Left cardiac atrium (tissue), 4 donors: ENCODE results near the gene MUC13. TPM values are rescaled to one million over a fixed set of nuclear protein-coding genes. Genes with fewer than 3 reads are reported as not detected.

ENCODE experiments used
- ATAC-seq, 2 donors: fragments of 200-7000 bp; cut with Tn5 transposase; one replicate each; pipeline ENCODE4 v1.9.1; 2020; ENCODE audit warnings: mild to moderate bottlenecking in 2 of 2, moderate library complexity in 2 of 2
- DNase-seq: peaks from one replicate; pipeline ENCODE4 v3.0.0-alpha.2; 2020
- intact Hi-C, 2 donors: fragments of 100-400 bp; cut with DNase I; formaldehyde crosslinking; loops; one replicate each; pipeline versions ENCODE4 v1.14.1 to v1.15.1; 2022 to 2023
- total RNA-seq, 2 donors: library from RNA; stranded (reverse); fragmentation: NEBNext Ultra II Directional; extraction: Animal tissue kit (Norgen Biotek cat#: 25700); gene quantifications; one replicate each; pipeline ENCODE4 v1.2.1, GENCODE V29; 2021
- donor health status: DM: no; HTN: yes; CAD: no.
- donor health status: DM: no; HTN: yes; CAD: no; lungs with severe emphysema.
- donor health status: DM: yes; HTN: yes; CAD: no.
- donor health status: Dilated cardiomyopathy.

The MUC13 gene
- total RNA-seq, 2 donors from 2014 or later, result not detected

DNA sequence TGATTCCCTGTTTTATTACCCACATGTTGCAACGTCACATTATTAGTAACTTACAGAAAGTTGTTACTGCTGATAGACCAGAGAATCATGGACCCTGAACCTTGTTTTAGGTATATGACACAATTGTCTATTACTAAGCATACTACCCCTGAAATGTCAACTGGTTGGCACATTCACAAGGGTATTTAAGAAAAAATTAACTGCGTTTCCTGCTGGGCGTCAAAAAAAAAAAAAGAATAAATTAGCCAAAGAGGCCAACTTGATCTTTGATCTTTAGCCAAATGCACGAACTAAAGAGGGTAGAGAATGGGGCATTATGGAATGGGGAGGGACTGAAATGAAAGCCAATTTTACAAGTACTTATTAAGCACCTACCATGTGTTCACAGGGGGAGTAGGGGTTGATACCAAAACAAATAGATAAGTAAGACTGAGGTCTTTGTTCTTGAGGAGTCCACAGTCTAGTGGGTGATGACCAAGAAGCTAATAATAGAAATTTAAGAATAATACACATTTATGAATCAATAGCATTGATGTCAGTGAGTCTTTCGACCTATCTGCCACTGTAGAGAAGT is 17.8 kb upstream of the MUC13 start:
- ATAC-seq, result no peak
- intact Hi-C loops, result no loop called here
- DNase-seq, result no peak

DNA sequence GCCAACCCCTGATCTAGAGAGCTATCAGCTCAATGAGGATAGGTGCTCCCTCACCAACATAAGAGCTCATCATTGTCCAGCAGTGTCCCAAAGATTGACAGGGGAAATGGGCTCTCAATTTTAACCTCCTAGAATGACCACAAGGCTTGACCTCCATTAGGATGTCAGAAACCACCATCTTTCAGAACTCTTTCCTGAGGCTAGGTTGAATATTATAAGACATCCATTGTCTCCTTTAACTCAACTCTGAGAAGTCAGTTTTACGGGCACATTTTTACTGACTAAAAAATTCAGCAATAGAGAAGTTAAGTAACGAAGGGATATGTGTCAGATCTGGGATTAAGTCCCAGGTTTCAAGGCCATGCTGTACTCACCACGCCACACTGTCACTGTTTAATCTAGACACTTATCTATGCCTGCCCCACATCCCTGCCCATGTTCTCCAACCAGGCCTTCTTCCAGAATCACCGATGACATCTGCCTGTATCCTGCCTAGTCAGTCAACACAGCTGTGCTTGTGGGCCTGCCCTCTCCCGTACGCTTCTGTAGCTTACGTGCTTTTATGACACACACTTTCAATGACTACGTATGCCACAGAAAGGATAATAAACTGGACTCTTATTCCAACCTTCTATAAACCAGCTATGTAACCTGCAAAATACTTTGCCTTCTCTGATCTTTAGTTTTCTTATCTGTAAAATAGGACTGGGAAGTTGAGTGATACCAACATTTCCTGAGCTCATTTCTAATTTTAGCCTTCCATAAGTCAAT is 17.1 kb upstream of the MUC13 start:
- ATAC-seq (peak in 1 of 2 donors; percentile 27), DNase-seq (no peak)
- intact Hi-C loops, result no loop called here

DNA sequence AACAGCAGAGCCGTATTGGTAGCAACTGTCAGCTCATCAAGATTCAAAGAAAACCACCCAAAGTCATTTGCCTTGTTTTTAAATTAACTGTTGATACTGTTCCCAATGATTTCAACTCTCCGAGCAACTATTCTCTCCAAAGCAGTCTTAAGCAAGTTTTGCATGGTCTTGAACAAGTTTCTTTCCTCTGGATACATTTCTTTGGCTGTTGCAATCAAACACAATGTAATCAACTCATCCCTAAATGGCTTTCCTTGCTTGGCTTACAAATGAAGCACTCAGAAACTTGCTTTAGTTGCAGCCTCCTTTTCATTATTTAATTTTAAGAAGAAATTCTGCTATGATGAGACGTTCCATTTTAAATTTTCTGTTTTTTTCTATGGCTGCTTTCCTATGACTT is 15.5 kb upstream of the MUC13 start:
- ATAC-seq (no peak), DNase-seq (no peak)
- intact Hi-C loops, result no loop called here

DNA sequence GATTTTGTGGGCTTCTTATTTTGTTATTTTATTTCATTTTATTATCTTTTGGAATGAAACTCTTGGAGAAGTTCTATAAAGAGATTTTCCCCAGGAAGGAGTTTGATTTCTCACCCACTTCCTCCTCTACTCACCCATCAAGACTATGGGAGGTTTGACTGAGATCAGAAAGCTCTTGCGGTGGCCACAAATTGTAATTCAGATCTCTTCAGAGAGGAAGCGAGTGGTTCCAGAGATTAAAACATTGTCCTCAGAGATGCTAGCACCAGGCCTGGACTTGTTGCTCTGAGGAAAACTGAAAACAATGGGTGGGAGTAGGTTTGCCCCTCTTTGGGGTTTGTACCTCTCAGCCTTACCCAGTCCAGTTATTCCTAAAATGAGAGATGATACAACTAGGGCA is 8.1 kb upstream of the MUC13 start:
- intact Hi-C loops, result no loop called here
- ATAC-seq, result no peak
- DNase-seq, result no peak

DNA sequence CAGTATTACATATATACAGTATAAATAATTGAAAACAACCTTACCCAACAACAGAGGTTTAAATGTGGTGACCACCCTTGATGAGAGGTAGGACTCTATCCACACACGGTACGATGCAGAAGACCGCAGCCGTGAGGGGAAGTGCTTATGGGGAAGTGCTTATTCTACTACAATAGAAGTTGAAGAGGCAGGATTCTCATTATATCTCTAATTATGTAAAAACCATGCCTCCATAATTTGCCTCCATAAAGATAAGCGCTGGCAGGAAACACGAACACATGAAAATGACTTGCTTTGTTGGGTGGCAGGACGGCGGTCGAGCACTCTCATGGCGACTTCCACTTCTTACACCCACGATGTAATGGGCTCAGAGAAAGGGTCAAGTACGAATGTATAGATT is 7.2 kb upstream of the MUC13 start:
- DNase-seq, result no peak
- intact Hi-C loops, result no loop called here
- ATAC-seq, result no peak

DNA sequence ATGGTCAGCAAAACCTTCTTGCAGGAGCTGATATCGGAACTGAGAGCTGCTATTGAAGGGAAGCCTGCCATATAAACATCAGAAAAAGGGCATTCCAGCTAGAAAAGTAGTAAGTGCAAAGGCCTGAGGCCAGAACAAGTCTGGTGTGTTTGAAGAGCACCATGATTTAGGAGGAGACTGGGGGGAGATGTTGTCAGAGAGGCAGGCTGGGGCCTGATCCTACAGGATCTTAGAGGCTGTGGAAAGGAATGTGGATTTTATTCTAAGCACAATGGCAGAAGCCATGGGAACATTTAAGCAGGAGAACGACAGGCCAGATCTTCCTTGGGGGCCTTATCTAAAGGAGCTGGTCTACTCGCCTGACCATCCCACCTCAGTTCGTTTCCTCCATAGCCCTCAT is 5.1 kb upstream of the MUC13 start:
- no peak for DNase-seq
- ATAC-seq, result no peak
- intact Hi-C loops, result no loop called here

DNA sequence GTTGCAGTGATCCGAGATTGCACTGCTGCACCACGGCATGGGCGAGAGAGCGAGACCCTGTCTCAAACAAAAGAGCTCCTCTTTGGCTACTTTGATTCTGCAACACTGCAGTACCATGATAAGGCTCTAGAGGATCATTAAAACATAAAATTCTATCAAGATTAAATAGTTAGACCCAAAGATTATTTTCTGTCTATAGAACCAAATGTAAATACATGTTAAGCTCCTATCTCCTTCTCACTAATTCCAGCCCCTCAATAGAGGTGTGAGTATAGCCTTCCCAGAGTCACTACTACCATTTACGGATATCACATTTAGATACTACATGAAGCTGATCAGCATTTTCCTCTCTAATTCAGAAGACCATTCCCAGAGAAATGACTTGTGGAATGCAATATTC is 4.3 kb upstream of the MUC13 start:
- DNase-seq, result no peak
- intact Hi-C loops, result no loop called here
- no peak for ATAC-seq

DNA sequence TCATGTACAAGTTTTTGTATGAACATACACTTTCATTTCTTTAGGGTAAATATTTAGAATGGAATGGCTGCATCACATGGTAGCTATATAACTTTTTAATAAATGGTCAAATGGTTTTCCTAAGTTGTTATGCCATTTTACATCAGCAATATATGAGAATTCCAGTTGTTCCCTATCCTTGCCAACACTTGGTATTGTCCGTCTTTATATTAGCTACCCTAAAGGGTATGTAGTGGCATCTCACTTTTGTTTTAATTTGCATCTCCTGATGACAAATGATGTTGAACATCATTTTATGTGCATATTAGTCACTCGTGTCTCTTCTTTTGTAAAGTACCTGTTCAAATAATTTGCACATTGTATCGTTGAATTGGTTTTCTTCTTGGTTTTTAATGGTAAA is 2.5 kb upstream of the MUC13 start:
- DNase-seq, result no peak
- ATAC-seq, result no peak
- intact Hi-C loops, result no loop called here

DNA sequence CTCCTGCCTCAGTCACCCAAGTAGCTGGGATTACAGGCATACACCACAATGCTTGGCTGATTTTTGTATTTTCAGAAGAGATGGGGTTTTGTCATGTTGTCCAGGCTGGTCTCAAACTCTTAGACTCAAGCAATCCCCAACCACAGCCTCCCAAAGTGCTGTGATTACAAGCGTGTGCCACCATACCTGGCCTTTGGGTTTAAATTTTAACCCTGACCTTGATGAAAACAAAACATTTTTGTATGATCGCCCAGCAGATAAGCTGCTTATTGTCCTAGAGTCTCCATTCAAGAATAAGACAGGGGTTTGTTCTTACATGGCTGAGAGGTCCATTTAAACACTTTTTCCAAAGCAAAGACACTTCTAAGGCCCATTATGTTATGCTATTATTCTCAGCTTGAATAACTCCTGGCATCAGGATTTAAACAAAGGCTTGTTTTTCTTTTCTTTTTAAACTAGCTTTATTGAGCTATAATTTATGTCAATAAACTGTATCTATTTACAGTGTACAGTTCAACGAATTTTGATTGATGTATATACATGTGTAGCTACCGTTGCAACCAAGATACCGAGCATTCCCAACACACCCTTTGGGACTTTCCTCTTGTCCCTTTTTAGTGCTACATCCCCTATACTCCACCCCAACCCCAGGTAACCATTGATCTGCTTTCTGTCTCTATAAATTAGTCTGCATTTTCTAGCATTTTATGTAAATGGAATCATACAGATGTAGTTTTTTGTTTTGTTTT is 1.4 kb upstream of the MUC13 start:
- ATAC-seq (no peak), DNase-seq (no peak)
- intact Hi-C loops, result no loop called here

DNA sequence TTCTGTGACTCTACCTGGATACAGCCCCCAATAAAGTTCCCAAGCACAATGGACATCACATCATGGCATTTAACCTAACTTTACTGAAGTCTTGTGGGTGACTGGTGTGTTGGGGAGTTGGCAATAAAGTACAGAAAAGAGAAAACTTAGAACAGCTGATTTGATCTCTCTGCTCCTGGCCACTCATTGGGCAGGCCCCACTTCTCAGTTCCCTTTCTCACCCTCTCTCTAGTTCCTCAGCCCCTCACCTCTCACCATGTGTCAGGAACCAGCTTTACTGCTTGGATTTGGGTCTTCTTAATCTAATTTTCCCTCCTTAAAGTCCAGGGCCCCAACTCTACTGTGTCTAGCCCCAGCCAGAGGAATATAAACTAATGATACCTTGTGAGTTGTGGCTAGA is 713 bp upstream of the MUC13 start:
- DNase-seq (no peak), ATAC-seq (no peak)
- intact Hi-C loops, result no loop called here

DNA sequence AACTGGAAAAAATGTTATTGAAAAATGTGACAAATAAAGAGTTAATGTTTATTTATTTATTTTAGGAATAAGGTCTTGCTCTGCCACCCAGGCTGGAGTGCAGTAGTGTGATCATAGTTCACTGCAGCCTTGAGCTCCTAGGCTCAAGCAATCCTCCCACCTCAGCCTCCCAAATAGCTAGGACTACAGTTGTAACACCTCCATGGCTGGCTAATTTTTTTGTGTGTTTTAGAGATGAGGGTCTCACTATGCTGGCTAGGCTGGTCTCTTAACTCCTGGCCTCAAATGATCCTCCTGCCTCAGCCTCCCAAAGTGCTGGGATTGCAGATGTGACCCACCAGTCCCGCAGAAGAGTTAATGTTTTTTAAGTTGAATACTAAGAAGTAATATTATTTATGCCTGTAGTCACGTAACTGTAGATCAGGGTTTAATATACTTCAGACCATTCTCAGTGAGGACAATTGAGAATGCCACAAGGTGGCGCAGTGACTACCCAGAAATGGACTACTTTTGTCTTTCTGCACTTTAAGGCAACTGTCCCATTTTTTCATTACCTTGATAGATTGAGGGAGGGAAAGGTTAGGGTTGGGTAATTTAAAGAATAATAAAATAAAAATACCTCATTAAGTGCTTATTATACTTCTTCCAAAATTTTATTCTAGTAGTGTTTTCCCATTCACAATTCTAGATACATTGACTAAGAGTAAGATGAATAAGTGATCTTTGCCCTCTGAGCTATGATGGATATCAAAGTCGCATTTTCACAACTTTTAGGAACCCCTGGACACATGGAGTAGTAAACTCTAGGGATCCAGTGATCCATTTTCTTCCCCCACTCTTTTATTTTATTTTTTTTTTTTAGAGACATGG is 6.0 kb downstream of the MUC13 start:
- peak; percentile 77 for DNase-seq
- ATAC-seq, result peak; percentile 70 to 73
- intact Hi-C loops, result loop anchor here in 1 of 2 donors (5.0 kb wide), 2 partner anchors 239 to 509 kb away; no protein-coding TSS in a partner anchor

DNA sequence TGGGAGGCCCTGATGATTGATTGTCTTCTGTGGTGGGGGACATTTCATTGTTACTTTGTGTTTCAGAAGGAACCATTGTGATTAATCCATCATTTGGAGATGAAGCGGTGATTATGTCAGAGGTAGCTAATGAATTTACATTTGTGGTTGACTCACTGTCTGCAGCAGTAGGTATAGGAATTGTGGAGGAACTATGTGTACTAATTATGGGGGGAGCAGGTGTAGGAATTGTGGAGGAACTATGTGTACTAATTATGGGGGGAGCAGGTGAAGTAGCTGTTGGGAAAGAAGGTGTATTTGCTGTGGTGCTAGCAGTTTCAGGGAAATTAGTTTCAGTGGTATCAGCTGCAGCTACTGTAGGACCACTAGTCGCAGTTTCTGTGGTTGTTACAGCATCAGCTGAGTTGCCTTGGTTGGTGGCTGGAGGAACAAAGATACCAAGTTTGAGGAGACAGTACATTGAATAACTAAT is 6.9 kb downstream of the MUC13 start:
- ATAC-seq (no peak), DNase-seq (no peak)
- intact Hi-C loops, result loop anchor here in 1 of 2 donors (5.0 kb wide), 2 partner anchors 240 to 510 kb away; no protein-coding TSS in a partner anchor

DNA sequence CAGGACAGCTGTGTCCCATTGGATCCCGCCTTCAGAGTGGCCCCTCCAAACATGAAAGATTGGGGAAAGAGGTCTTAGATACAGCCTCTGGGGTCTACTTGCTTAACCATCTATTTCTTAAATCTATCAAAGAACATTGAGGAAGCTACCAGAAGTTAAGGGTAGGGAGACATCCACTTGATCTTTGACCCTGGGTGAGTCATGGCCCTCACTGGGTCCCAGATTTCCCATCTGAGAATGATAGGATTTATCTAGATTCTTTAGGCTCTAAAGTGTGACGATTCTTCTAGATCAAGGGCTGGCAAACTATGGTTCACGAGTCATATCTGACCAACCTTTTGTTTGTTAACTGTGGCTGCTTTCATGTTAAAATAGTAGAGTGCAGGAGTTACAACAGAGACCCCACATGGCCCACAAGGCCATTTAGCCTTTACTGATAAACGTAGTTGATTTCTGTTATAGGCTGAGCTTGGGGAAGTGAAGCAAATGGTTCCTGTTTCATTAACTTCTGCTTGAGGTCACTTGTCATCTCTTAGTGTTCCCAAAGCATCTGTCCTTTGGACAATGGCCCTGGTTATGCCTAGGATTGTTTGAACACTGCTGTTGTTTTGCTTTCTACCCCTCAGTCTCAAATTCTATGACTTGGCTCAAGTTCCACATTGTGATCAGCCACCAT is 8.0 kb downstream of the MUC13 start:
- no peak for DNase-seq
- no peak for ATAC-seq
- intact Hi-C loops, result loop anchor here in 1 of 2 donors (5.0 kb wide), 2 partner anchors 241 to 511 kb away; no protein-coding TSS in a partner anchor

DNA sequence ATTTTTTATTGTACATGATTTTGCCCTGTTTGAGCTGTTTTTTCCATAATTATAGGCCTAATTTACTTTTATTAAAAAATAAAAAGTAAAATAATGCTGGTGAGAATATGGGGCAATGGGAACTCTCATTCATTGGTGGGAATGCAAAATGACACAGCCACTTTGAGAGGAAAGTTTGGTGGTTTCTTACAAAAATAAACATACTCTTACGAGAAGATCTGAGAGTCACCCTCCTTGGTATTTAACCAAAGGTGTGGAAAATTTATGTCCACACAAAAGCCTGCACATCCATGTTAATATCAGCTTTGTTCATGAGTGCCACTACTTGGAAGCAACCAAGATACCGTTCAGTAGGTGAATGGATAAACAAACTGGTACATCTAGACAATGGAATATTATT is 9.8 kb downstream of the MUC13 start:
- DNase-seq (no peak), ATAC-seq (no peak)
- intact Hi-C loops, result loop anchor here in 1 of 2 donors (5.0 kb wide), 2 partner anchors 243 to 513 kb away; no protein-coding TSS in a partner anchor

DNA sequence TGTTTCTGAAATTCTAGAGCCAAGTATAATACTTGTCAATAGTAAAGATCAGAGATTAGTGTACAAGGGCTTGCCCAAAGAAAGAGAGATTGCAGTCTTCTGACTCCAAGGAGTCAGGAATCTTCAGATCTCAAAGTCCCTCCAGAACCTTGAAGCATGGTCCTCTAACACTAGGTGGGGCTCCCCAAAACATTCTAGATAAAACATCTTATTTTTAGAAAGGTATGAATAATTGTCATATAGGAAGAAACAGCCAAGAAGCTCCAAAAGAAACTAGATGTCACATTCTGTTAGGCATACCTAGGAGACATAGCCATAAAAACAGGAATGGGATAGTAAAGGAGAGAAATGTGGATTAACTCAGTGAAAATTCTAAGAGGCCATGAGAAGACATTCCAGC is 10.7 kb downstream of the MUC13 start:
- ATAC-seq, result no peak
- no peak for DNase-seq
- intact Hi-C loops, result no loop called here

DNA sequence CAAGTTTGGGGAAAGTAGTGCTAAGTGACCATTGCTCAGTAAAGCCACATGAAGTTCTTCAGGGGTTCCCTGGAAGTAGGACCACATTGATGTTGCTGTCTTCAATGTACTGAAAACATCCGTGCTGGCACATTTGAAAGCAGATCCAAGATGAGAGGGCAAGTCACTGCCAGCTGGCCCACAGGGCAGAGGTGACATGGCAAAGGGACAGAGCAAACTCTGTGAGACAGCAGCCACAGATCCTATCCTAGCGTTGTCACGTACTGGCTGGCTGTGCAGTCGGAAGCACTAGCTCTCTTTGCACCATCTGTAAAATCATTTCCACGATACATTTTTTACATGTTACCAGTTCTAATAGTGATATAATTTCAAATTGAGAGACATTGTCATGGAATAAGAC is 13.8 kb downstream of the MUC13 start:
- intact Hi-C loops, result no loop called here
- ATAC-seq, result peak; percentile 56 to 75
- DNase-seq, result no peak

DNA sequence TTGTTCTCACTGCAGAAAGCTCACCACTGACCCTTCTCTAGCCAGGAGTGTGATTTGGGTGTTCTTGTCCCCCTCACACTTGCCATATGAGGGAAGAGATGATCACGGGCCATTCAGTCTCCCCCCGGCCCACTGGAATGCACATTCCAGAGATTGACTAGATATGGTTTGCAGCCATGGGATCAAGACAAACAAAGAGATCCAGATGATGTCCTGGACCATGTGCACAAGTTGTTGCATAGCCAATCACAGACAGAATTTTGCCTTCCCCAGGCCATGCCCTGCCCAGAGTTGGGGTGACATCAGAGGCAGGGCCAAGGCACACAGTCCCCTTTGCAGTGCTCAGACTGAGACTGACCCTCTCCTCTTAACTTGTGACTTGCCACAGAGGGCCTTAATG is 14.8 kb downstream of the MUC13 start:
- no peak for DNase-seq
- intact Hi-C loops, result no loop called here
- ATAC-seq, result no peak

DNA sequence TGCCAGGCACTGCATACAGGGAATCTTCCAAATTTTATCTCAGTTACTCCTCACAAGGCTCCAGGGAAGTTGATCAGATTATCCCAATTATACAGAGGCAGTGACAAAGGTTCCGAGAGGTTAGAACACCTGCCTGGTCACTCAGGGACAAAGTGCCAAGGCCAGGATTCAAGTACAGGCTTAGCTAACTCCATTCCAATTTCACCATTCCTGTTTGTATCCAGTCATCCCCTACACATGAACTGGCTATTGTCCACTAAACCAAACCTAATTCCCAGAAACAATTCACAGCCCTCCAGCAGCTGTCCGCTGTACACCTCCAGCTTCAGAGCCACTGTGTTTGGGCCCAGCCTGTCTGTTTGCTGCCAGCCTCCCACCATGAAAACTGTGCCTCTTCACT is 16.0 kb downstream of the MUC13 start:
- DNase-seq, result no peak
- ATAC-seq, result no peak
- intact Hi-C loops, result no loop called here
